OCI-LY7 (cell line): ENCODE results near the gene CXCL5. TPM values are rescaled to one million over a fixed set of nuclear protein-coding genes. Genes with fewer than 3 reads are reported as not detected.

Experiments
- BruUV-seq: library from RNA; stranded (reverse); fragments of 400-500 nt; replicated peaks from 2 replicates; lab custom pipeline; 2021; lab: Mats Ljungman, UMichigan
- CTCF ChIA-PET: fragments of 300-600 bp; sonication (Branson Sonifier 250); formaldehyde crosslinking; loops from one replicate; lab custom pipeline; 2022; ENCODE audit warnings: antibody characterized with exemption; ENCODE audit not compliant: unreplicated experiment; lab: Charles Lee
- POLR2A ChIA-PET: fragments of 300-600 bp; sonication (Branson Sonifier 250); formaldehyde crosslinking; loops from one replicate; lab custom pipeline; 2022; ENCODE audit warnings: antibody characterized with exemption; lab: Charles Lee
- DNase-seq: peaks from one replicate; pipeline ENCODE4 v3.0.0-alpha.2; 2015; ENCODE audit warnings: low spot score
- H2AFZ ChIP-seq: fragments of 200-600 bp; sonication (generic), shearing (Covaris generic); 2 replicates; pipeline ENCODE4 v1.6.1; 2014; ENCODE audit warnings: mild to moderate bottlenecking, antibody characterized with exemption, low read length, moderate library complexity
- H3K27ac ChIP-seq: fragments of 200-600 bp; sonication (generic); 2 replicates; pipeline ENCODE4 v1.5.1; 2014; ENCODE audit warnings: mixed run types, low read depth, mild to moderate bottlenecking, moderate library complexity, low read length, inconsistent platforms; ENCODE audit not compliant: poor library complexity, severe bottlenecking
- H3K36me3 ChIP-seq: fragments of 200-600 bp; sonication (generic); 2 replicates; pipeline ENCODE4 v1.6.1; 2014; ENCODE audit warnings: mild to moderate bottlenecking, antibody characterized with exemption, low read length, moderate library complexity, mixed read lengths; ENCODE audit not compliant: insufficient read depth
- H3K4me1 ChIP-seq: fragments of 200-600 bp; sonication (generic); 2 replicates; pipeline ENCODE4 v1.5.1; 2014; ENCODE audit warnings: mild to moderate bottlenecking, low read length; ENCODE audit not compliant: insufficient read depth, poor library complexity, severe bottlenecking
- H3K4me2 ChIP-seq: fragments of 200-600 bp; sonication (generic); 2 replicates; pipeline ENCODE4 v1.6.1; 2014; ENCODE audit warnings: mild to moderate bottlenecking, low read length
- H3K4me3 ChIP-seq: fragments of 200-600 bp; sonication (generic); 2 replicates; pipeline ENCODE4 v1.5.1; 2014; ENCODE audit warnings: mild to moderate bottlenecking, low read depth, low read length; ENCODE audit not compliant: poor library complexity, severe bottlenecking
- H3K79me2 ChIP-seq: fragments of 200-600 bp; sonication (generic); 2 replicates; pipeline ENCODE4 v1.6.1; 2016; ENCODE audit warnings: low read depth, mild to moderate bottlenecking, low read length, moderate library complexity, mixed read lengths; ENCODE audit not compliant: insufficient read depth
- H3K9me2 ChIP-seq: fragments of 200-600 bp; sonication (generic); 2 replicates; pipeline ENCODE4 v1.6.1; 2016; ENCODE audit warnings: mild to moderate bottlenecking, low read length, mixed read lengths; ENCODE audit not compliant: insufficient read depth
- H3K9me3 ChIP-seq: fragments of 200-600 bp; sonication (generic); 2 replicates; pipeline ENCODE4 v1.6.1; 2014; ENCODE audit warnings: mild to moderate bottlenecking, mixed run types, low read length, mixed read lengths
- H4K20me1 ChIP-seq: fragments of 200-600 bp; sonication (generic); 2 replicates; pipeline ENCODE4 v1.6.1; 2014; ENCODE audit warnings: mild to moderate bottlenecking, antibody characterized with exemption, low read length, moderate library complexity, mixed read lengths; ENCODE audit not compliant: insufficient read depth
- EZH2phosphoT487 ChIP-seq: fragments of 200-600 bp; sonication (generic); IDR thresholded peaks from 2 replicates; pipeline ENCODE4 v1.6.1; 2018; ENCODE audit warnings: low read depth, borderline replicate concordance, mild to moderate bottlenecking, mixed run types, antibody characterized with exemption, low read length, moderate library complexity, mixed read lengths
- intact Hi-C: fragments of 100-400 bp; cut with micrococcal nuclease; formaldehyde crosslinking; loops from one replicate; pipeline ENCODE4 v1.10.0; 2022; ENCODE audit not compliant: unreplicated experiment
- total RNA-seq, 2 experiments: library from RNA; depleted of rRNA in 1 of 2; stranded (reverse); fragments of >200 nt in 1 of 2; shearing (Covaris generic) in 1 of 2; gene quantifications; 2 replicates each; pipeline ENCODE4 v1.2.3, GENCODE V29; 2014 to 2022
- TF ChIP-seq, protein P1 (sequence below): fragments of 200-600 bp; sonication (generic); conservative IDR thresholded peaks from 2 replicates; pipeline ENCODE4 v1.5.1; 2014; ENCODE audit warnings: mild to moderate bottlenecking, antibody characterized with exemption, low read length, moderate library complexity, mixed read lengths

The CXCL5 gene
- total RNA-seq, 2 experiments from 2014 or later: not detected

DNA sequence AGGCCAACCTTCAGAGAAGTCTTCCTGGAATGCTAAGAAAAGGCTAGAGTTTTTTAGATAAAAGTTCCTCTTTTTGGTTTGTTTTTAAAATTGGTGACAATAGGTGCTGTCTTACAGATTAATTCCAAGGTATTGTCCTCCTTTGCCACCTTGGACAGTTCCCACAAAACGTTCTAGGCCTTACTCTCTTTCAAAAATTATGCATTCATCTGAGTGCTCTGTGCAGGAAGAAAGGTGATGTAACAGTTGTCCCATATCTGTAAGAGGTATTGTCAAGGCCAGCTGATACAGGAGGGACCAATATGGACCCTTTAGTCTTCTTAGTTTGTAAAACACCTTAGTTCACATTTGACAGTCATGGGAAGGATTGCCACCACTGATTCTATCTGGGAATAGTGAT is 15.9 kb upstream of the CXCL5 start:
- H3K4me1 ChIP-seq: no peaks in the 10 kb centered on the region
- POLR2A ChIA-PET: no interaction called here
- H2AFZ ChIP-seq: no peak overlapping the region
- H3K9me3 ChIP-seq: no peaks in the 10 kb centered on the region
- BruUV-seq: no TSS peak
- TF ChIP-seq EZH2phosphoT487: no peak
- TF ChIP-seq, protein P1, sequence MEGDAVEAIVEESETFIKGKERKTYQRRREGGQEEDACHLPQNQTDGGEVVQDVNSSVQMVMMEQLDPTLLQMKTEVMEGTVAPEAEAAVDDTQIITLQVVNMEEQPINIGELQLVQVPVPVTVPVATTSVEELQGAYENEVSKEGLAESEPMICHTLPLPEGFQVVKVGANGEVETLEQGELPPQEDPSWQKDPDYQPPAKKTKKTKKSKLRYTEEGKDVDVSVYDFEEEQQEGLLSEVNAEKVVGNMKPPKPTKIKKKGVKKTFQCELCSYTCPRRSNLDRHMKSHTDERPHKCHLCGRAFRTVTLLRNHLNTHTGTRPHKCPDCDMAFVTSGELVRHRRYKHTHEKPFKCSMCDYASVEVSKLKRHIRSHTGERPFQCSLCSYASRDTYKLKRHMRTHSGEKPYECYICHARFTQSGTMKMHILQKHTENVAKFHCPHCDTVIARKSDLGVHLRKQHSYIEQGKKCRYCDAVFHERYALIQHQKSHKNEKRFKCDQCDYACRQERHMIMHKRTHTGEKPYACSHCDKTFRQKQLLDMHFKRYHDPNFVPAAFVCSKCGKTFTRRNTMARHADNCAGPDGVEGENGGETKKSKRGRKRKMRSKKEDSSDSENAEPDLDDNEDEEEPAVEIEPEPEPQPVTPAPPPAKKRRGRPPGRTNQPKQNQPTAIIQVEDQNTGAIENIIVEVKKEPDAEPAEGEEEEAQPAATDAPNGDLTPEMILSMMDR: no peak
- DNase-seq: no peak
- no peak overlapping the region for H3K4me2 ChIP-seq
- CTCF ChIA-PET: no interaction called here
- H3K27ac ChIP-seq: no peak overlapping the region
- no peaks in the 10 kb centered on the region for H4K20me1 ChIP-seq
- no peak overlapping the region for H3K4me3 ChIP-seq
- no peaks in the 10 kb centered on the region for H3K36me3 ChIP-seq
- intact Hi-C loops: no loop called here
- H3K9me2 ChIP-seq: no peaks in the 10 kb centered on the region
- no peaks in the 10 kb centered on the region for H3K79me2 ChIP-seq

DNA sequence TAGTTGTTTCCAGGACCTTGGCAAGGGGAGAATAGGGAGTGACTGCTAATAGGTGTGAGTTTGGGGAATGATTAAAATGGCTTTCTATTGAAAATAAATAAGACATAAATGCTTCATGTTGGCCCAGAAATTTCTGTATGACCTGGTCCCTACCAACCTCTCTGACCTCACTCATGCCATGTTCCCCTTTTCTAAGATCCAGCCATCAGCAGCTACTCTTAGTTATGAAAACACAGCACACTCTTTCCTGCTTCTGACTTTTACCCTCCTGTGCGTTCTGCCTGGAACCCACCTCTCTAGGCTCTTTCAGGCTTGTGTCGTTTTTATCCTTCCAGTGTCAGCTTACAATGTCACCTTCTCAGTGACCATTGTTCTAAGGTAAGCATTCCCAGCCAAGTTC is 14.8 kb upstream of the CXCL5 start:
- H3K9me3 ChIP-seq: no peaks in the 10 kb centered on the region
- H3K4me3 ChIP-seq: no peak overlapping the region
- H3K4me2 ChIP-seq: no peak overlapping the region
- H4K20me1 ChIP-seq: no peaks in the 10 kb centered on the region
- BruUV-seq: no TSS peak
- intact Hi-C loops: no loop called here
- ChIA-PET CTCF (no interaction called here), POLR2A (no interaction called here)
- no peaks in the 10 kb centered on the region for H3K4me1 ChIP-seq
- H2AFZ ChIP-seq: no peak overlapping the region
- H3K27ac ChIP-seq: no peak overlapping the region
- no peaks in the 10 kb centered on the region for H3K9me2 ChIP-seq
- H3K79me2 ChIP-seq: no peaks in the 10 kb centered on the region
- TF ChIP-seq, protein P1: no peak
- no peak for TF ChIP-seq EZH2phosphoT487
- H3K36me3 ChIP-seq: no peaks in the 10 kb centered on the region
- DNase-seq: no peak

DNA sequence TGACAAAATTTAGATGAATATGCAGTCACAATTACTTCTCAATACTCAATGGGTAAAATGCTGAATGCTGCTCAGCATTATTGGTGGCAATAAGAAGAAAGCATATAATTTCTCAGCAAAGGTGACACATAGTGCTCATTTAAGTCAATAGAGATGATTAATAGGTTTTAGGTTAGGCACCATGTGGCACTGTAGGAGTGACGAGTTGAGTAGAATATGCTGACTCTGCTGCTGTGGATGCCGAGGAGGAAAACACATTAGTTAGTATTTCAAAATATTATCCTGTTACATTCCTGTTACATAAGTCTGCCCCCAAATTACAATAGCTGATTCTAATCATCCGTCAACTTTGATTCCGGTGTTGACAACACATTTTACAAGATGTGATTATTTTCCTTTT is 13.7 kb upstream of the CXCL5 start:
- Histone ChIP-seq H3K79me2 (no peaks in the 10 kb centered on the region), H2AFZ (no peak overlapping the region), H3K4me1 (no peaks in the 10 kb centered on the region), H3K4me2 (no peak overlapping the region), H3K4me3 (no peak overlapping the region), H3K9me2 (no peaks in the 10 kb centered on the region), H4K20me1 (no peaks in the 10 kb centered on the region), H3K9me3 (no peaks in the 10 kb centered on the region), H3K36me3 (no peaks in the 10 kb centered on the region), H3K27ac (no peak overlapping the region)
- POLR2A ChIA-PET: no interaction called here
- BruUV-seq: no TSS peak
- no peak for DNase-seq
- intact Hi-C loops: no loop called here
- TF ChIP-seq, protein P1: no peak
- TF ChIP-seq EZH2phosphoT487: no peak
- CTCF ChIA-PET: no interaction called here
